Central memory CD8-positive, alpha-beta T cell (primary cell): Measurements from ENCODE around the gene TMEM121.
"Not testable (repeated sequence)": the region's sequence is repeated elsewhere in the genome, so short reads cannot be mapped to it uniquely, and the experiment has no call there.

Experiments
- ATAC-seq: fragments of 150-1000 bp; cut with Tn5 transposase; replicated peaks from 2 replicates; pipeline ENCODE4 v1.10.0; 2022; ENCODE audit warnings: mild to moderate bottlenecking, moderate FRiP score, moderate number of reproducible peaks; ENCODE audit not compliant: poor library complexity, severe bottlenecking; ENCODE audit errors: extremely low read depth
- DNase-seq, 2 donors: peaks; one replicate each; pipeline ENCODE4 v3.0.0; 2021; ENCODE audit warnings: low spot score in 2 of 2
- H3K27ac Mint-ChIP-seq: one replicate; pipeline ENCODE4 v1.8.0; 2022; ENCODE audit warnings: low read depth, mild to moderate bottlenecking, moderate library complexity, mixed read lengths
- H3K27me3 Mint-ChIP-seq: one replicate; pipeline ENCODE4 v1.8.0; 2022; ENCODE audit warnings: mixed read lengths
- H3K36me3 Mint-ChIP-seq: one replicate; pipeline ENCODE4 v1.8.0; 2022; ENCODE audit warnings: mild to moderate bottlenecking, moderate library complexity, mixed read lengths; ENCODE audit not compliant: insufficient read depth
- H3K4me1 Mint-ChIP-seq: one replicate; pipeline ENCODE4 v1.8.0; 2022; ENCODE audit warnings: mixed read lengths
- H3K4me3 Mint-ChIP-seq: one replicate; pipeline ENCODE4 v1.8.0; 2022; ENCODE audit warnings: mild to moderate bottlenecking, moderate library complexity, mixed read lengths
- H3K9me3 Mint-ChIP-seq: one replicate; pipeline ENCODE4 v1.8.0; 2022; ENCODE audit warnings: mixed read lengths

TMEM121 gene

DNA sequence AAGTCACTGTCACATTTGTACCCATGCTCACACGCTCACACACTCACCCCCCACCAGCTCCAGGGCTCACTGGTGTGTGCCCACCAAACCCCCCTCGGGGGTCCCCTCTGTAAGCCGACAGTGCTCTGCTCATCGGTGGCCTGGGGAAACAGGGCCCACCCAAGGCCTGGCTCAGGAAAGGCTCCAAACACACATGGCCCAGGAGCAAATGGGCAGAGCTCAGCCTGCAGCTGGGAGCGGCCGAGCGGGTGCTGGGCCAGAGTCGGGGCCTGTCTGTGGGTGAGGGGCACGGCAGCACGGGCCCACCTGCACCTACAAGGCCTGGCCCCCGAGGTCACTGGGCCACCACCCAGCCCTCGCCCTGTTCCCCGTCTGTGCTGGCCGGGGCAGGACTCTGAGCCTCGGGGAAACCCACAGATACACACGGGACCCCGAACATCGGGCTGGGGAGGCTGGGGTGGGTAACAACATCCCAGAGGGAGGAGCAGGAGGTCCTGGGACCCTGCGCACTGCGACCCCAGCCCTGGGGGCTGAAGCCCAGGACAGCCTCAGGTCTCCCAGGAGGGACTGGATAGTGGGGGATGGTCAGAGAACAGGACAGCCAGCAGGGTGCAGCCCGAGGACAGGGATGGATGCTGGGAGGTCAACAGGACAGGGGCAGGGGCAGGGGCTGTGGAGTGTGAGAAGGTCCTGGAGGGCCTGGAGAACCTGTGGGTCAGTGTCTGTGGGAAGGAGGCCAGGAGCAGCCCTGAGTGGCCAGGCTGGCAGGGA lies 45.0 kb downstream of the TMEM121 start:
- H3K36me3 Mint-ChIP-seq, ATAC-seq, H3K4me1 Mint-ChIP-seq: not testable (repeated sequence)

DNA sequence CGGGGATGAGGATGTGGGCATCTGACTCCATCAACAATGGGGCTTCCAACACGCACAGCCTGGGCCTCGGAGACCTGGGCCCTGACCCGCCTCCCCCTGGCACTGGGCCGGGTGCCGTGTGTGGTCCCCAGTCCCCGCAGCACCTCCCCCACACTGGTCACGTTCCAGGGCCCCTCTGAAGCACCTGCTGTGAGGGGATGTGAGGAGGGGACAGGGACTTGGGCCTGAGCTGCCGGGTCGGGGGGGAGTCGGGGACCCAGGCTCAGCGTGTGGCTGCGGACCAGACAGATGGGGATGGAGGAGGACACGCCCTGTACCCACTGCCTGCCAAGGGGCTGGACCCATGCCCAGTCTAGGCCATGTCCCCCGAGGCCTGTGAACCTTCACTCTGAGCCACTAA lies 45.7 kb downstream of the TMEM121 start:
- H3K4me3 Mint-ChIP-seq, H3K36me3 Mint-ChIP-seq, H3K4me1 Mint-ChIP-seq, DNase-seq, H3K9me3 Mint-ChIP-seq, H3K27ac Mint-ChIP-seq, ATAC-seq, H3K27me3 Mint-ChIP-seq: not testable (repeated sequence)

More for the DNA sequence above, 45.0 kb downstream of the TMEM121 start:
- not testable (repeated sequence) for H3K9me3 Mint-ChIP-seq, H3K27ac Mint-ChIP-seq, H3K4me3 Mint-ChIP-seq, DNase-seq, H3K27me3 Mint-ChIP-seq

DNA sequence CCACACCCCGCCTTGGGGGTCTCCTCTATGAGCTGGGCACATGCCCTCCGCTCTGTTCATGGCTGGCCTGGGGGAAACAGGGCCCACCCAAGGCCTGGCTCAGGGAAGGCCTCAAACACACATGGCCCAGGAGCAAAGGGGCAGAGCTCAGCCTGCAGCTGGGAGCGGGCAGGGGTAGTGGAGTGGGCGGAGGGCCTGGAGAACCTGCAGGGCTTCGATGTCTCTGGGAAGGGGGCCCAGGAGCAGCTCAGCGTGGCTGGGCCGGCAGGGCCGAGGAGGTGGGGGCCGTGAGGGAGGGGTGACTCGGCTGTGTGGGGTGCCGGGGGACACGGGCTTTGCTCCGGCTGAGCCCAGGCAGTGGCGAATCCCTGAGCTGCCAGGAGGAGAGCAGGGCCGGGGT lies 47.5 kb downstream of the TMEM121 start:
- H3K27ac Mint-ChIP-seq, H3K36me3 Mint-ChIP-seq, H3K27me3 Mint-ChIP-seq, H3K4me3 Mint-ChIP-seq, DNase-seq, H3K9me3 Mint-ChIP-seq, ATAC-seq, H3K4me1 Mint-ChIP-seq: not testable (repeated sequence)

DNA sequence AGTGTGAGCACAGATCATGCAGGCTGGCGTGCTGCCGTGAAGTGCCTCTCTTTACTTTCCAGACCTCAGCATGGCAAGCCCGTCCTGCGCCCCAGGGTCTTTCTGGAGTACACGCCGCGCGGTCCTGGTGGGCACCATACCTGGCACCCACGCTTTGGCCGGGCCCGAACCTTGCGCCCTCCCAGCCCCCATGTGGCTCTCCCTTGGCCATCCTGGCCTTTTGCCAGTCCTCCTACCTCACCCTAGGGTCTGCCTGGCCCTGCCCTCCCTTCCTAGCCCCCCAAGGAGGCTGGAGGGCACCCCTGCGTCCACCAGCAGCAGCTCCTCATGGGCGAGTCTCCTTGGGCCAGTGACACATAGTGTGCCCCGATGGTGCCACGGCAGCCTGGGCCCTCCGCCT lies 48.0 kb downstream of the TMEM121 start:
- H3K27me3 Mint-ChIP-seq, ATAC-seq, H3K27ac Mint-ChIP-seq, H3K9me3 Mint-ChIP-seq, H3K36me3 Mint-ChIP-seq, H3K4me3 Mint-ChIP-seq, DNase-seq, H3K4me1 Mint-ChIP-seq: not testable (repeated sequence)

DNA sequence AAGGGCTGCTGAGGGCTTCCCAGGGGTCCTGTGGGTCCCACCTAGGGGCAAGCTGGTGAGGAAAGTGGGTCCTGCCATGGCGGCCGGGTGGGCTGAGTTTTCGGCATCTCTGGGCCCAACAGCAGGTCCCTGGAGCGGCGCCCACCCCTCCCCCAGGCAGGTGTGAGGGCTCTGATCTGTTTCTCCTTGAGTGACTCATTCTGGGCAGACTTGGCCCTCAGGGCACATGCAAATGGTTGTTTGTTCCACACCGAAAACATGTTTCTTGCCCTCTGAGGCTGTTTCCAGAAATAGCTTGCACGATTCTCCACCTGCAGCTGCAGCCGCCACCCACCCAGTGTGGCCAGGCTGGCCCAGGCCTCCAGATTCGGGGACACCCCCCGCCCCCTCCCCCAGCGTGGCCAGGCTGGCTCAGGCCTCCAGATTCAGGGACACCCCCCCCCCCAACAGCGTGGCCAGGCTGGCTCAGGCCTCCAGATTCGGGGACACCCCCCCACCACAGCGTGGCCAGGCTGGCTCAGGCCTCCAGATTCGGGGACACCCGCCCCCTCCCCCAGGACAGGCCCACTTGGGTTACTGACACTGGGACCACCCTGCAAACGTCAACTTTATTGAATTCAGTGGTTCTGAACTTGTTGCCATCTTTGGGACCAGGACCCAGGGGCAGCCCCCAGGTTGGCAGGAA lies 48.8 kb downstream of the TMEM121 start:
- peak; percentile 43 for ATAC-seq
- H3K27me3 Mint-ChIP-seq = not testable (repeated sequence)

DNA sequence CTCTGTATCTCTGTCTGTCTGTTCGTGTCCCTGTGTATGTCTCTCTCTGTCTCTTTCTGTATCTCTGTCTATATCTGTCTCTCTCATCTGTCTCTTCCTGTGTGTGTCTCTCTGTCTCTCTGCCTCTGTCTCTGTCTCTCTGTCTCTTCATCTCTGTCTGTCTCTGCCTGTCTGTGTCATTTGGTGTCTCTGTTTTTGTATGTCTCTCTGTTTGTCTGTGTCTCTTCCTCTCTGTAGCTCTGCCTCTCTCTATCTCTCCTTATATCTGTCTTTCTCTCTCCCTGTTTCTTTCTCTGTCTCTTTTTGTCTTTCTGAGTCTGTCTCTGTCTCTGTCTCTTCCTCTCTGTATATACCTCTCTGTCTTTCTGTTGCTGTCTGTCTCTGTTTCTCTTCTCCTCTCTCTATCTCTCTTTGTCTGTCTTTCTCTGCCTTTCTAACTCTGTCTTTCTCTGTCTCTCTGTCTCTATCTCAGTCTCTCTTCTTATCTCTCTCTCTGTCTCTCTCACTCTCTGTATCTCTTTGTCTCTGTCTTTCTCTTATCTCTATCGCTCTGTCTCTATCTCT lies 50.2 kb downstream of the TMEM121 start:
- Mint-ChIP-seq H3K27ac (peak overlapping the region; percentile 1), H3K4me3 (no peak overlapping the region), H3K4me1 (no peaks in the 10 kb centered on the region), H3K27me3 (no peaks in the 10 kb centered on the region), H3K36me3 (peaks cover 1% of the 10 kb centered on the region), H3K9me3 (no peaks in the 10 kb centered on the region)
- DNase-seq = no peak
- ATAC-seq = no peak

More for the DNA sequence above, 48.8 kb downstream of the TMEM121 start:
- H3K27ac Mint-ChIP-seq, H3K4me3 Mint-ChIP-seq, DNase-seq, H3K4me1 Mint-ChIP-seq, H3K9me3 Mint-ChIP-seq, H3K36me3 Mint-ChIP-seq: not testable (repeated sequence)

DNA sequence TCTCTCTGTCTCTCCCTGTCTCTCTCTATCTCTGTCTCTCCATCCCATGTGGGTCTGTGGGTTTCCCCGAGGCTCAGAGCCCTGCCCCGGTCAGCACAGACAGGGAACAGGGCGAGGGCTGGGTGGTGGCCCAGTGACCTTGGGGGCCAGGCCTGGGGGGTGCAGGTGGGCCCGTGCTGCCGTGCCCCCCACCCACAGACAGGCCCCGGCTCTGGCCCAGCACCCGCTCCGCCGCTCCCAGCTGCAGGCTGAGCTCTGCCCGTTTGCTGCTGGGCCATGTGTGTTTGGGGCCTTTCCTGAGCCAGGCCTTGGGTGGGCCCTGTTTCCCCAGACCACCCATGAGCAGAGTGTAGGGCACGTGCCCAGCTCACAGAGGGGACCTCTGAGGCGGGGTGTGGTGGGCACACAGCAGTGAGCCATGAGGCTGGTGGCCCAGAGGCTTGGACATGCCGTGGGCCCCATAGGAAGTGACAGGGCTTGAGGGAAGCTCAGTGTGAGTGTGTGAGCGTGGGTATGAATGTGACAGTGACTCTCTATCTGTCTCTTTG lies 51.0 kb downstream of the TMEM121 start:
- H3K4me3 Mint-ChIP-seq = no peak overlapping the region
- no peaks in the 10 kb centered on the region for H3K9me3 Mint-ChIP-seq
- no peak for DNase-seq
- H3K27me3 Mint-ChIP-seq = no peaks in the 10 kb centered on the region
- H3K4me1 Mint-ChIP-seq = no peaks in the 10 kb centered on the region
- no peak for ATAC-seq
- peaks cover 1% of the 10 kb centered on the region for H3K36me3 Mint-ChIP-seq
- peak overlapping the region; percentile 8 for H3K27ac Mint-ChIP-seq

DNA sequence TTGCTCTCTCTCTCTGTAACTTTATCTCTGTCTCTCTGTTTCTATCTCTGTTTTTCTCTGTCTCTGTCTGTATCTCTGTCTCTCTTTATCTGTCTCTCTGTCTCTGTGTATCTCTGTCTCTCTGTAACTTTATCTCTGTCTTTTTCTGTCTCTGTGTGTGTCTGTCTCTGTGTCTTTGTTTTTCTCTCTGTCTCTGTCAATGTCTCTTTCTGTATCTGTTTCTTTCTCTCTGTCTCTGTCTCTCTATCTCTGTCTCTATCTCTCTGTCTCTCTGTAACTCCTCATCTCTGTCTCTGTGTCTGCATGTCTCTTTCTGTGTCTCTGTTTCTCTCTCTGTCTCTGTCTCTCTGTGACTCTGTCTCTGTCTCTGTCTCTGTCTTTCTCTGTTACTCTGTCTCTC lies 51.7 kb downstream of the TMEM121 start:
- ATAC-seq = no peak
- Mint-ChIP-seq H3K4me3 (no peak overlapping the region), H3K9me3 (no peaks in the 10 kb centered on the region), H3K36me3 (peaks cover 1% of the 10 kb centered on the region), H3K4me1 (no peaks in the 10 kb centered on the region), H3K27me3 (no peaks in the 10 kb centered on the region), H3K27ac (peak overlapping the region; percentile 8)
- no peak for DNase-seq

DNA sequence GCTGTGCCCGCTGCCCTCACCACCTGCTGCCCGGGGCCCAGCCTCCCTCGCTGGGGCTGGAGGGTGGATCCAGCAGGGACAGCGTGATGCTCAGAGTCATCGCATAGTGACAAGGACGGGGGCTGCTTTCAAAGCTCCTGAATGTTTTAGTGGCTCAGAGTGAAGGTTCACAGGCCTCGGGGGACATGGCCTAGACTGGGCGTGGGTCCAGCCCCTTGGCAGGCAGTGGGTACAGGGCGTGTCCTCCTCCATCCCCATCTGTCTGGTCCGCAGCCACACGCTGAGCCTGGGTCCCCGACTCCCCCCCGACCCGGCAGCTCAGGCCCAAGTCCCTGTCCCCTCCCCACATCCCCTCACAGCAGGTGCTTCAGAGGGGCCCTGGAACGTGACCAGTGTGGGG lies 52.8 kb downstream of the TMEM121 start:
- not testable (repeated sequence) for H3K4me1 Mint-ChIP-seq, ATAC-seq, H3K27ac Mint-ChIP-seq

More for the DNA sequence above, 52.8 kb downstream of the TMEM121 start:
- not testable (repeated sequence) for H3K27me3 Mint-ChIP-seq, H3K9me3 Mint-ChIP-seq, H3K36me3 Mint-ChIP-seq, H3K4me3 Mint-ChIP-seq, DNase-seq
